GM23338 (cell line): Measurements from ENCODE around the gene PSORS1C2. TPM values are rescaled to one million over a fixed set of nuclear protein-coding genes. Genes with fewer than 3 reads are reported as not detected.
"Not testable (repeated sequence)": the region's sequence is repeated elsewhere in the genome, so short reads cannot be mapped to it uniquely, and the experiment has no call there.

ENCODE experiments used
- ATAC-seq: fragments of 200-7000 bp; cut with Tn5 transposase; 3 replicates; pipeline ENCODE4 v1.9.1; 2020
- DNase-seq: peaks from one replicate; pipeline ENCODE4 v3.0.0-alpha.2; 2015; ENCODE audit warnings: low spot score
- H2AFZ ChIP-seq: fragments of 200-600 bp; sonication (generic); 2 replicates; pipeline ENCODE4 v1.8.0; 2016; ENCODE audit warnings: antibody characterized with exemption, mild to moderate bottlenecking, moderate library complexity
- H3F3A ChIP-seq: fragments of 200-600 bp; sonication (generic); replicated peaks from 2 replicates; pipeline ENCODE4 v1.8.0; 2017; ENCODE audit warnings: antibody characterized with exemption, mixed run types, low read depth
- H3K27ac ChIP-seq: fragments of 200-600 bp; sonication (generic); 2 replicates; pipeline ENCODE4 v1.6.1; 2016; ENCODE audit warnings: low read depth
- H3K27me3 ChIP-seq: fragments of 200-600 bp; sonication (generic); 2 replicates; pipeline ENCODE4 v1.8.0; 2016; ENCODE audit warnings: mild to moderate bottlenecking, mixed run types, moderate library complexity; ENCODE audit not compliant: insufficient read depth
- H3K36me3 ChIP-seq: fragments of 200-600 bp; sonication (generic); 2 replicates; pipeline ENCODE4 v1.8.0; 2016; ENCODE audit warnings: mild to moderate bottlenecking; ENCODE audit not compliant: insufficient read depth
- H3K4me1 ChIP-seq: fragments of 200-600 bp; sonication (generic); 2 replicates; pipeline ENCODE4 v1.8.0; 2016; ENCODE audit warnings: mild to moderate bottlenecking, moderate library complexity; ENCODE audit not compliant: insufficient read depth
- H3K4me2 ChIP-seq: fragments of 200-600 bp; sonication (generic); 2 replicates; pipeline ENCODE4 v1.7.1; 2017; ENCODE audit warnings: mixed run types
- H3K4me3 ChIP-seq: fragments of 200-600 bp; sonication (generic); 2 replicates; pipeline ENCODE4 v1.6.1; 2016; ENCODE audit warnings: mixed run types
- H3K79me2 ChIP-seq: fragments of 200-600 bp; sonication (generic); replicated peaks from 2 replicates; pipeline ENCODE4 v1.8.0; 2017; ENCODE audit warnings: mild to moderate bottlenecking; ENCODE audit not compliant: insufficient read depth
- H3K9me2 ChIP-seq: fragments of 200-600 bp; sonication (generic); 2 replicates; pipeline ENCODE4 v1.8.0; 2017; ENCODE audit not compliant: insufficient read depth
- H4K20me1 ChIP-seq: fragments of 200-600 bp; sonication (generic); replicated peaks from 2 replicates; pipeline ENCODE4 v1.8.0; 2017; ENCODE audit warnings: mild to moderate bottlenecking; ENCODE audit not compliant: insufficient read depth
- H3K27ac Mint-ChIP-seq: 2 replicates; pipeline ENCODE4 v1.8.0; 2020; ENCODE audit warnings: inconsistent platforms, mild to moderate bottlenecking, moderate library complexity, mixed read lengths
- H3K27me3 Mint-ChIP-seq: 3 replicates; pipeline ENCODE4 v1.8.0; 2022; ENCODE audit warnings: low read depth, mild to moderate bottlenecking, moderate library complexity, mixed read lengths, inconsistent platforms; ENCODE audit not compliant: insufficient read depth, poor library complexity
- H3K36me3 Mint-ChIP-seq: 3 replicates; pipeline ENCODE4 v1.8.0; 2021; ENCODE audit warnings: low read depth, mild to moderate bottlenecking, inconsistent platforms, moderate library complexity, mixed read lengths
- H3K4me1 Mint-ChIP-seq: 3 replicates; pipeline ENCODE4 v1.8.0; 2020; ENCODE audit warnings: mild to moderate bottlenecking, inconsistent platforms, mixed read lengths
- H3K4me3 Mint-ChIP-seq: 3 replicates; pipeline ENCODE4 v1.8.0; 2021; ENCODE audit warnings: moderate library complexity, mild to moderate bottlenecking, inconsistent platforms, mixed read lengths
- H3K9me3 Mint-ChIP-seq: 3 replicates; pipeline ENCODE4 v1.8.0; 2020; ENCODE audit warnings: moderate library complexity, mild to moderate bottlenecking, inconsistent platforms, mixed read lengths
- CREB1 ChIP-seq: fragments of 250-450 bp; sonication (Bioruptor Pico); IDR thresholded peaks from 2 replicates; pipeline ENCODE4 v1.5.0; 2020; ENCODE audit warnings: low read depth, mild to moderate bottlenecking, moderate library complexity
- NANOG ChIP-seq: IDR thresholded peaks from 2 replicates; pipeline ENCODE4 v1.6.1; 2016; ENCODE audit warnings: antibody characterized with exemption, borderline replicate concordance
- POLR2AphosphoS5 ChIP-seq: IDR thresholded peaks from 2 replicates; pipeline ENCODE4 v1.6.1; 2016; ENCODE audit warnings: antibody characterized with exemption, low read depth
- ZNF114 ChIP-seq: fragments of 250-450 bp; sonication (Bioruptor Pico); IDR thresholded peaks from 2 replicates; pipeline ENCODE4 v1.5.0; 2020; ENCODE audit warnings: mild to moderate bottlenecking, moderate library complexity
- polyA plus RNA-seq: library from polyadenylated mRNA; unstranded; fragments of >200 nt; fragmentation: Nextera tagmentation; extraction: Ambion mirVana; gene quantifications from 2 replicates; pipeline ENCODE4 v1.2.1, GENCODE V29; 2016
- total RNA-seq: library from RNA; depleted of rRNA; stranded (reverse); fragments of >200 nt; shearing (Covaris generic); gene quantifications from 2 replicates; pipeline ENCODE4 v1.2.3, GENCODE V29; 2014
- TF ChIP-seq, protein P1 (sequence below), 2 experiments: fragments of 200-600 bp in 1 of 2; sonication (generic) in 1 of 2; conservative IDR thresholded peaks; 2 replicates each; pipeline versions ENCODE4 v1.5.1 to v1.6.1; 2016 to 2017; ENCODE audit warnings: antibody characterized with exemption in 2 of 2, low read depth in 2 of 2, mild to moderate bottlenecking in 2 of 2, moderate library complexity in 1 of 2
- TF ChIP-seq, protein P2 (sequence below): IDR thresholded peaks from 2 replicates; pipeline ENCODE4 v1.6.1; 2016; ENCODE audit warnings: antibody characterized with exemption

Gene PSORS1C2
- total and polyA plus RNA-seq, 2 experiments from 2014 or later = 0.47 TPM; not detected in 1

DNA sequence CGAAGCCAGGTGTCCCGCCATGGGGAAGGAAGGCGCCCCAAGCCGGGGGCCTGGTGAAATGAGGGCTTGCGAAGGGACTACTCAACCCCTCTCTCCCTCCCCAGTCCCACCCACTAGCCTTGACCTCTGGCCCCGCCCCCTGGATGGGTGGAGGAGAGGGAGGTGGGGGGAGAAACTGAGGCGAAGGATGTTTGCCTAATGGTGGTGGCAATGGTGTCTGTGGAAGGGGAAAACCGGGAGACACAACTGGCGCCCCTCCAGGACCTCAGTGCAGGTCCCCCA lies 31.7 kb upstream of the PSORS1C2 start, which contains the start of gene POU5F1:
TSS of gene POU5F1 (minus strand) at position 83 of the 282 bp plus-strand sequence. CDS start at position 21, 62 bp downstream.
- TF ChIP-seq NANOG = 0 out of 2 replicates have a peak, but pooled peaks have one; percentile 7
- peak; percentile 80 for TF ChIP-seq POLR2AphosphoS5
- no peak for TF ChIP-seq ZNF114 (CRISPR knock-in tag)
- Histone ChIP-seq H3F3A (peaks cover 32% of the 10 kb centered on the region), H2AFZ (no peak within 1 kb of the TSS), H3K27me3 (no peaks in the 10 kb centered on the region), H3K27ac (peak within 1 kb of the TSS; percentile 100), H3K4me1 (peaks cover 58% of the 10 kb centered on the region), H3K9me2 (no peaks in the 10 kb centered on the region), H3K79me2 (peaks cover 76% of the 10 kb centered on the region), H3K4me3 (peak within 1 kb of the TSS; percentile 100), H4K20me1 (peaks cover 48% of the 10 kb centered on the region), H3K4me2 (peak within 1 kb of the TSS; percentile 100), H3K36me3 (peaks cover 17% of the 10 kb centered on the region)
- H3K4me3 Mint-ChIP-seq = peak within 1 kb of the TSS; percentile 95
- peaks cover 57% of the 10 kb centered on the region for H3K4me1 Mint-ChIP-seq
- H3K27me3 Mint-ChIP-seq = peaks cover 34% of the 10 kb centered on the region
- peaks cover 45% of the 10 kb centered on the region for H3K36me3 Mint-ChIP-seq
- peak within 1 kb of the TSS; percentile 97 for H3K27ac Mint-ChIP-seq
- DNase-seq = peak; percentile 85
- peak; percentile 19 for ATAC-seq
- no peaks in the 10 kb centered on the region; the same call in 2 of the 3 replicates for H3K9me3 Mint-ChIP-seq

GRCh38 chr6:31169858-31170599 lies 31.2 kb upstream of the PSORS1C2 start:
- Histone ChIP-seq H3K79me2 (peaks cover 79% of the 10 kb centered on the region), H3K27ac (peak overlapping the region; percentile 100), H3K4me1 (peaks cover 57% of the 10 kb centered on the region), H3F3A (peaks cover 38% of the 10 kb centered on the region), H3K4me3 (peak overlapping the region; percentile 100), H3K4me2 (peak overlapping the region; percentile 100), H4K20me1 (peaks cover 53% of the 10 kb centered on the region), H3K36me3 (peaks cover 22% of the 10 kb centered on the region)
- Mint-ChIP-seq H3K27ac (peak overlapping the region; percentile 92), H3K4me3 (peak overlapping the region; percentile 95), H3K4me1 (peaks cover 57% of the 10 kb centered on the region), H3K36me3 (peaks cover 50% of the 10 kb centered on the region), H3K27me3 (peaks cover 34% of the 10 kb centered on the region)
- H3K9me2 ChIP-seq, ATAC-seq, H2AFZ ChIP-seq, H3K9me3 Mint-ChIP-seq, DNase-seq, H3K27me3 ChIP-seq: not testable (repeated sequence)
- TF ChIP-seq POLR2AphosphoS5 = 0 out of 2 replicates have a peak, but pooled peaks have one; percentile 1
- TF ChIP-seq, protein P1, sequence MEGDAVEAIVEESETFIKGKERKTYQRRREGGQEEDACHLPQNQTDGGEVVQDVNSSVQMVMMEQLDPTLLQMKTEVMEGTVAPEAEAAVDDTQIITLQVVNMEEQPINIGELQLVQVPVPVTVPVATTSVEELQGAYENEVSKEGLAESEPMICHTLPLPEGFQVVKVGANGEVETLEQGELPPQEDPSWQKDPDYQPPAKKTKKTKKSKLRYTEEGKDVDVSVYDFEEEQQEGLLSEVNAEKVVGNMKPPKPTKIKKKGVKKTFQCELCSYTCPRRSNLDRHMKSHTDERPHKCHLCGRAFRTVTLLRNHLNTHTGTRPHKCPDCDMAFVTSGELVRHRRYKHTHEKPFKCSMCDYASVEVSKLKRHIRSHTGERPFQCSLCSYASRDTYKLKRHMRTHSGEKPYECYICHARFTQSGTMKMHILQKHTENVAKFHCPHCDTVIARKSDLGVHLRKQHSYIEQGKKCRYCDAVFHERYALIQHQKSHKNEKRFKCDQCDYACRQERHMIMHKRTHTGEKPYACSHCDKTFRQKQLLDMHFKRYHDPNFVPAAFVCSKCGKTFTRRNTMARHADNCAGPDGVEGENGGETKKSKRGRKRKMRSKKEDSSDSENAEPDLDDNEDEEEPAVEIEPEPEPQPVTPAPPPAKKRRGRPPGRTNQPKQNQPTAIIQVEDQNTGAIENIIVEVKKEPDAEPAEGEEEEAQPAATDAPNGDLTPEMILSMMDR (conservative IDR thresholded peaks at IDR 0.05; ENCODE audit: low read depth in 2 of 2) = 0 out of 4 replicates have a peak, but pooled peaks of 1 of the 2 experiments have one; percentile 2

- no peaks in the 10 kb centered on the region; the same call in 2 of the 3 replicates for H3K9me3 Mint-ChIP-seq
- Histone ChIP-seq H3K79me2 (peaks cover 75% of the 10 kb centered on the region), H3K4me1 (peaks cover 49% of the 10 kb centered on the region), H3K4me3 (peak overlapping the region; percentile 100), H3K9me2 (no peaks in the 10 kb centered on the region), H3K27me3 (no peaks in the 10 kb centered on the region), H2AFZ (no peak overlapping the region), H3K27ac (peak overlapping the region; percentile 100), H3F3A (peaks cover 38% of the 10 kb centered on the region), H3K36me3 (peaks cover 27% of the 10 kb centered on the region), H3K4me2 (peak overlapping the region; percentile 100), H4K20me1 (peaks cover 53% of the 10 kb centered on the region)
- H3K27ac Mint-ChIP-seq = peak overlapping the region; percentile 92
- H3K36me3 Mint-ChIP-seq = peaks cover 57% of the 10 kb centered on the region
- peak overlapping the region; percentile 95 for H3K4me3 Mint-ChIP-seq
- H3K27me3 Mint-ChIP-seq = peaks cover 34% of the 10 kb centered on the region
- TF ChIP-seq, protein P2, sequence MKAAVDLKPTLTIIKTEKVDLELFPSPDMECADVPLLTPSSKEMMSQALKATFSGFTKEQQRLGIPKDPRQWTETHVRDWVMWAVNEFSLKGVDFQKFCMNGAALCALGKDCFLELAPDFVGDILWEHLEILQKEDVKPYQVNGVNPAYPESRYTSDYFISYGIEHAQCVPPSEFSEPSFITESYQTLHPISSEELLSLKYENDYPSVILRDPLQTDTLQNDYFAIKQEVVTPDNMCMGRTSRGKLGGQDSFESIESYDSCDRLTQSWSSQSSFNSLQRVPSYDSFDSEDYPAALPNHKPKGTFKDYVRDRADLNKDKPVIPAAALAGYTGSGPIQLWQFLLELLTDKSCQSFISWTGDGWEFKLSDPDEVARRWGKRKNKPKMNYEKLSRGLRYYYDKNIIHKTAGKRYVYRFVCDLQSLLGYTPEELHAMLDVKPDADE = no peak
- no peak for TF ChIP-seq CREB1 (CRISPR knock-in tag)
- DNase-seq (no peak), ATAC-seq (no peak)
- peaks cover 57% of the 10 kb centered on the region for H3K4me1 Mint-ChIP-seq
These were observed 30.4 kb upstream of the PSORS1C2 start for GRCh38 chr6:31169123-31169857.
